Gastrocnemius medialis (tissue), 4 donors: ENCODE results near the gene WSCD1.

Source experiments
- CTCF ChIP-seq, 5 experiments: fragments of 450-650 bp in 3 of 5; fragments of 200-600 bp in 2 of 5; sonication (generic) in 2 of 5; IDR thresholded peaks in 4 of 5; conservative IDR thresholded peaks in 1 of 5; 1 replicate in 4 of 5; 2 replicates in 1 of 5; pipeline ENCODE4 v1.5.1; 2016 to 2019; ENCODE audit warnings: antibody characterized with exemption in 5 of 5, mild to moderate bottlenecking in 3 of 5, moderate library complexity in 3 of 5
- POLR2A ChIP-seq, 2 donors: fragments of 450-650 bp; IDR thresholded peaks; one replicate each; pipeline ENCODE4 v1.6.1; 2017; ENCODE audit warnings: antibody characterized with exemption in 2 of 2, mild to moderate bottlenecking in 2 of 2, moderate library complexity in 2 of 2

- TF ChIP-seq CTCF (IDR thresholded peaks at IDR 0.05 in 4 of 5, conservative IDR thresholded peaks at IDR 0.05 in 1 of 5), result no peak
- TF ChIP-seq POLR2A (IDR thresholded peaks at IDR 0.05), result no peak
Observed at GRCh38 chr17:6120351-6120750, 50.2 kb downstream of the WSCD1 start.
